HepG2 (cell line): ENCODE data around the gene RTBDN. TPM values are rescaled to one million over a fixed set of nuclear protein-coding genes. Genes with fewer than 3 reads are reported as not detected.
A peak's percentile ranks its signal among the peaks of the same experiment; 100 is the strongest.

Experiments used
- CENPT ChIP-seq: sonication (generic); formaldehyde crosslinking; IDR thresholded peaks from 2 replicates; pipeline ENCODE4 v1.8.0; 2022; ENCODE audit warnings: low read depth, mild to moderate bottlenecking, moderate library complexity, missing genetic modification reagents
- ESRRA ChIP-seq: sonication (generic); formaldehyde crosslinking; IDR thresholded peaks from 2 replicates; pipeline ENCODE4 v1.5.1; 2020; ENCODE audit warnings: mild to moderate bottlenecking, low read depth, missing genetic modification reagents
- HDAC6 ChIP-seq: fragments of 200-600 bp; sonication (generic); IDR thresholded peaks from 2 replicates; pipeline ENCODE4 v1.7.0; 2017; ENCODE audit warnings: mild to moderate bottlenecking, antibody characterized with exemption, low read length, low read depth
- KDM2A ChIP-seq: sonication (generic); formaldehyde crosslinking; IDR thresholded peaks from 2 replicates; pipeline ENCODE4 v1.4.0; 2020; ENCODE audit warnings: low read depth, missing genetic modification reagents, borderline replicate concordance
- KLF15 ChIP-seq: sonication (generic); formaldehyde crosslinking; IDR thresholded peaks from 2 replicates; pipeline ENCODE4 v1.8.1; 2023; ENCODE audit warnings: borderline replicate concordance, mild to moderate bottlenecking, inconsistent platforms, missing genetic modification reagents, mixed read lengths
- MATR3 ChIP-seq: sonication (generic); formaldehyde crosslinking; IDR thresholded peaks from 2 replicates; pipeline ENCODE4 v1.4.0; 2020; ENCODE audit warnings: missing genetic modification reagents
- MYNN ChIP-seq: sonication (generic); formaldehyde crosslinking; IDR thresholded peaks from 2 replicates; pipeline ENCODE4 v1.4.0; 2020; ENCODE audit warnings: mild to moderate bottlenecking, low read depth, missing genetic modification reagents
- NPAS2 ChIP-seq: sonication (generic); formaldehyde crosslinking; IDR thresholded peaks from 2 replicates; pipeline ENCODE4 v1.8.0; 2022; ENCODE audit warnings: mild to moderate bottlenecking, missing genetic modification reagents, borderline replicate concordance
- NR2F6 ChIP-seq, 2 experiments: IDR thresholded peaks; 2 replicates each; pipeline ENCODE4 v1.6.1; 2016; ENCODE audit warnings: antibody characterized with exemption in 1 of 2, mild to moderate bottlenecking in 1 of 2
- PCBP2 ChIP-seq: fragments of 200-400 bp; formaldehyde crosslinking; optimal IDR thresholded peaks from 2 replicates; pipeline ENCODE3; 2018; ENCODE audit warnings: low read length, low read depth; ENCODE audit not compliant: poor library complexity, severe bottlenecking
- RXRB ChIP-seq: IDR thresholded peaks from 2 replicates; pipeline ENCODE4 v1.6.1; 2016; ENCODE audit warnings: borderline replicate concordance, missing genetic modification reagents, missing compliant biosample characterization
- SKIL ChIP-seq: sonication (generic); formaldehyde crosslinking; IDR thresholded peaks from 2 replicates; pipeline ENCODE4 v1.8.0; 2022; ENCODE audit warnings: missing genetic modification reagents, mild to moderate bottlenecking, moderate library complexity, borderline replicate concordance
- SRSF9 ChIP-seq: fragments of 200-400 bp; formaldehyde crosslinking; IDR thresholded peaks from 2 replicates; pipeline ENCODE4 v1.6.1; 2018; ENCODE audit warnings: borderline replicate concordance, mild to moderate bottlenecking, low read depth, low read length; ENCODE audit not compliant: insufficient read depth, poor library complexity, severe bottlenecking
- TMF1 ChIP-seq: sonication (generic); formaldehyde crosslinking; IDR thresholded peaks from 2 replicates; pipeline ENCODE4 v1.8.1; 2022; ENCODE audit warnings: low read depth, missing genetic modification reagents
- TSC22D2 ChIP-seq: sonication (generic); formaldehyde crosslinking; IDR thresholded peaks from 2 replicates; pipeline ENCODE4 v1.5.1; 2020; ENCODE audit warnings: missing genetic modification reagents, mild to moderate bottlenecking, borderline replicate concordance
- ZBTB8A ChIP-seq: sonication (generic); formaldehyde crosslinking; IDR thresholded peaks from 2 replicates; pipeline ENCODE4 v1.4.0; 2020; ENCODE audit warnings: mild to moderate bottlenecking, low read depth, missing genetic modification reagents, borderline replicate concordance
- ZFP36L1 ChIP-seq: sonication (generic); formaldehyde crosslinking; IDR thresholded peaks from 2 replicates; pipeline ENCODE4 v1.8.0; 2022; ENCODE audit warnings: mild to moderate bottlenecking, missing genetic modification reagents, moderate library complexity
- ZKSCAN8 ChIP-seq: IDR thresholded peaks from 2 replicates; pipeline ENCODE4 v1.6.1; 2016; ENCODE audit warnings: borderline replicate concordance, missing genetic modification reagents, missing compliant biosample characterization
- ZNF30 ChIP-seq: sonication (generic); formaldehyde crosslinking; IDR thresholded peaks from 2 replicates; pipeline ENCODE4 v1.5.0; 2020; ENCODE audit warnings: mild to moderate bottlenecking, missing genetic modification reagents
- ZNF512B ChIP-seq: sonication (generic); formaldehyde crosslinking; IDR thresholded peaks from 2 replicates; pipeline ENCODE4 v1.5.1; 2020; ENCODE audit warnings: missing genetic modification reagents, mild to moderate bottlenecking, borderline replicate concordance
- ZNF556 ChIP-seq: sonication (generic); formaldehyde crosslinking; IDR thresholded peaks from 2 replicates; pipeline ENCODE4 v1.4.0; 2020; ENCODE audit warnings: mild to moderate bottlenecking, missing genetic modification reagents, borderline replicate concordance
- ZNF780A ChIP-seq: sonication (generic); formaldehyde crosslinking; IDR thresholded peaks from 2 replicates; pipeline ENCODE4 v1.8.0; 2022; ENCODE audit warnings: mild to moderate bottlenecking, missing genetic modification reagents, moderate library complexity
- polyA plus RNA-seq, 8 experiments: library from polyadenylated mRNA; depleted of rRNA in 3 of 8; stranded (reverse) in 7 of 8; unstranded in 1 of 8; fragments of >200 nt; fragmentation: Illumina TruSeq in 4 of 8; extraction: Trizol in 4 of 8; gene quantifications; 2 replicates each; pipeline versions ENCODE4 v1.2.1 to v1.2.3, GENCODE V29; 2011 to 2016; ENCODE audit warnings: low read depth in 4 of 8, missing spikeins in 1 of 8, mixed read lengths in 1 of 8; ENCODE audit not compliant: insufficient read depth in 1 of 8
- total RNA-seq, 5 experiments: library from RNA; depleted of rRNA; stranded (reverse); fragments of >200 nt; fragmentation: Illumina TruSeq; extraction: Trizol; gene quantifications; 2 replicates each; pipeline ENCODE4 v1.2.3, GENCODE V29; 2016; ENCODE audit warnings: low read depth in 1 of 5
- TF ChIP-seq, protein P1 (sequence below): sonication (generic); IDR thresholded peaks from 2 replicates; pipeline ENCODE4 v1.6.1; 2016; ENCODE audit warnings: low read depth, borderline replicate concordance

Gene RTBDN
- total and polyA plus RNA-seq, 2 of the 13 experiments (the other 11 are each of a cell fraction or from before 2014, with no cell fraction given), result 0.27 to 0.48 TPM

- no peak; the same call in 1 of the 2 replicates for TF ChIP-seq SKIL (CRISPR knock-in tag)
- no peak for TF ChIP-seq TMF1
- TF ChIP-seq ZKSCAN8 (CRISPR knock-in tag), result peak; percentile 62; the same call in 1 of the 2 replicates
- no peak for TF ChIP-seq KLF15 (CRISPR knock-in tag)
- no peak for TF ChIP-seq ZNF30 (CRISPR knock-in tag)
- no peak for TF ChIP-seq ZNF780A (CRISPR knock-in tag)
- no peak for TF ChIP-seq ZNF556 (CRISPR knock-in tag)
- TF ChIP-seq NPAS2, result no peak
- TF ChIP-seq, protein P1, sequence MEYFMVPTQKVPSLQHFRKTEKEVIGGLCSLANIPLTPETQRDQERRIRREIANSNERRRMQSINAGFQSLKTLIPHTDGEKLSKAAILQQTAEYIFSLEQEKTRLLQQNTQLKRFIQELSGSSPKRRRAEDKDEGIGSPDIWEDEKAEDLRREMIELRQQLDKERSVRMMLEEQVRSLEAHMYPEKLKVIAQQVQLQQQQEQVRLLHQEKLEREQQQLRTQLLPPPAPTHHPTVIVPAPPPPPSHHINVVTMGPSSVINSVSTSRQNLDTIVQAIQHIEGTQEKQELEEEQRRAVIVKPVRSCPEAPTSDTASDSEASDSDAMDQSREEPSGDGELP, result no peak
- TF ChIP-seq CENPT, result no peak
- peak; percentile 100 for TF ChIP-seq ZBTB8A (CRISPR knock-in tag)
- no peak for TF ChIP-seq PCBP2
- no peak for TF ChIP-seq HDAC6
- no peak for TF ChIP-seq MATR3 (CRISPR knock-in tag)
- no peak for TF ChIP-seq MYNN
- TF ChIP-seq SRSF9, result no peak
- no peak for TF ChIP-seq TSC22D2 (CRISPR knock-in tag)
- TF ChIP-seq NR2F6 (IDR thresholded peaks at IDR 0.05), result no peak
- 0 out of 2 replicates have a peak, but pooled peaks have one; percentile 9 for TF ChIP-seq NR2F6 (CRISPR knock-in tag; IDR thresholded peaks at IDR 0.05)
- peak; percentile 86 for TF ChIP-seq KDM2A (CRISPR knock-in tag)
- no peak for TF ChIP-seq RXRB (CRISPR knock-in tag)
- TF ChIP-seq ZNF512B, result no peak
- TF ChIP-seq ESRRA (CRISPR knock-in tag), result no peak
- no peak for TF ChIP-seq ZFP36L1 (CRISPR knock-in tag)
Measured at GRCh38 chr19:12789904-12790619, 44.3 kb downstream of the RTBDN start (continued).
